Measurements from ENCODE around the gene TMEM212. TPM values are rescaled to one million over a fixed set of nuclear protein-coding genes. Genes with fewer than 3 reads are reported as not detected.

Gene TMEM212
- total and polyA plus RNA-seq, 2 experiments from 2014 or later, result not detected

GRCh38 chr3:171828902-171829770 lies 14.0 kb upstream of the TMEM212 start:
- Histone ChIP-seq H3K9me2 (ENCODE audit: insufficient read depth) (no peaks in the 10 kb centered on the region), H3K9me3 (ENCODE audit: low read depth) (no peaks in the 10 kb centered on the region), H3K4me1 (ENCODE audit: insufficient read depth) (peaks cover 42% of the 10 kb centered on the region), H3K4me2 (ENCODE audit: unreplicated experiment) (no peak overlapping the region), H3K27me3 (replicated peaks; ENCODE audit: insufficient read depth) (no peaks in the 10 kb centered on the region), H3K4me3 (no peak overlapping the region), H2AFZ (no peak overlapping the region), H3K79me2 (ENCODE audit: insufficient read depth) (no peaks in the 10 kb centered on the region), H4K20me1 (ENCODE audit: insufficient read depth) (no peaks in the 10 kb centered on the region), H3K36me3 (ENCODE audit: low read depth) (no peaks in the 10 kb centered on the region), H3K27ac (no peak overlapping the region), H3F3A (ENCODE audit: insufficient read depth) (peaks cover 26% of the 10 kb centered on the region), H3K9ac (no peak overlapping the region)
- in situ Hi-C loops (cut with MboI), result no loop called here
- WGBS, 2 experiments (ENCODE audit: low coverage in 1 of 2, low lambda C conversion rate in 2 of 2, missing lambda C conversion rate in 2 of 2), result 86 to 90% methylated on average over 5 of the region's 5 CpGs
- no peak for DNase-seq
- TF ChIP-seq EZH2phosphoT487 (IDR thresholded peaks at IDR 0.05; ENCODE audit: insufficient read depth, low read depth), result no peak
- TF ChIP-seq EZH2 (IDR thresholded peaks at IDR 0.05; ENCODE audit: insufficient read depth, poor library complexity, severe bottlenecking), result no peak

DNA sequence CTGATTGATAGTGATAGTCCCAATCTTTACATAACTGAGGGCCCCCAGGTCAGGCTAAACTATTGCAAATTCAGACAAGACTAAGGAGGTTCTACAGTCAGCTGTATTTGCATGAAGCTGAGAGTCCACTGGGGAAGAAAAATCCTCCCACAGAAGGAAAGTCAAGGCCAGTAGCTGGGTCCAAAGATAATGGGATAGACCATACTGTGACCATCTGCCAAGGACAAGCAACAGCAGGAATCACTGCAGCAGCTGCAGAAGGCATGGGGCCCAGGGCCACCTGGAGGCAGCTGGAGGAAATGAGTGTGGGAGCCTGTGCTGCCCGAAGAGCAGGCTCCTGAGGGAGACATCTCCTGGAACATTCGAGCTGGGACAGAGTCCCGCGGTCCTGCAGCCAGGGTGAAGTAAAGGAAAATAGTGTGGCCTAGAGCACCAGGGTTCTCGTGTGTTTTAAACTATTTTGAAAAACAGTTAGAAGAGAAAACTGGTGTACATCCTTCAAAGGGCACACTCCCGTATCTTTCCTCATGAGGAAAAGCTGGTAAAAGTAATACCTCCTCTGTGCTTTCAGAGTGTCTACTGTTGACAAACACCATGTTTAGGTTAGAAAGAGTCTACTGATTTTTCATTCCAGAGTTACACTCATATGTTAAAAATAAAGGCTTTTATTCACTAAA lies 13.2 kb upstream of the TMEM212 start:
- H3K9me3 ChIP-seq (ENCODE audit: low read depth), result no peaks in the 10 kb centered on the region
- peak overlapping the region; percentile 72 for H2AFZ ChIP-seq
- H3K9ac ChIP-seq, result no peak overlapping the region
- H3K4me2 ChIP-seq (ENCODE audit: unreplicated experiment), result no peak overlapping the region
- no peak for TF ChIP-seq EZH2phosphoT487 (IDR thresholded peaks at IDR 0.05; ENCODE audit: insufficient read depth, low read depth)
- no peak for TF ChIP-seq EZH2 (IDR thresholded peaks at IDR 0.05; ENCODE audit: insufficient read depth, poor library complexity, severe bottlenecking)
- no peaks in the 10 kb centered on the region for H3K79me2 ChIP-seq (ENCODE audit: insufficient read depth)
- H4K20me1 ChIP-seq (ENCODE audit: insufficient read depth), result no peaks in the 10 kb centered on the region
- H3K9me2 ChIP-seq (ENCODE audit: insufficient read depth), result no peaks in the 10 kb centered on the region
- H3K36me3 ChIP-seq (ENCODE audit: low read depth), result no peaks in the 10 kb centered on the region
- H3K4me1 ChIP-seq (ENCODE audit: insufficient read depth), result peaks cover 45% of the 10 kb centered on the region
- in situ Hi-C loops (cut with MboI), result no loop called here
- no peak overlapping the region for H3K27ac ChIP-seq
- H3F3A ChIP-seq (ENCODE audit: insufficient read depth), result peaks cover 23% of the 10 kb centered on the region
- peak; percentile 88 for DNase-seq
- no peak overlapping the region for H3K4me3 ChIP-seq
- no peaks in the 10 kb centered on the region for H3K27me3 ChIP-seq (replicated peaks; ENCODE audit: insufficient read depth)
- 12 to 16% methylated on average over 6 of the region's 6 CpGs for WGBS, 2 experiments (ENCODE audit: low coverage in 1 of 2, low lambda C conversion rate in 2 of 2, missing lambda C conversion rate in 2 of 2)

GRCh38 chr3:171830518-171830875 lies 12.7 kb upstream of the TMEM212 start:
- Histone ChIP-seq H4K20me1 (ENCODE audit: insufficient read depth) (no peaks in the 10 kb centered on the region), H3K36me3 (ENCODE audit: low read depth) (no peaks in the 10 kb centered on the region), H3K9ac (no peak overlapping the region), H3K9me2 (ENCODE audit: insufficient read depth) (no peaks in the 10 kb centered on the region), H3K4me2 (ENCODE audit: unreplicated experiment) (no peak overlapping the region), H3K27me3 (replicated peaks; ENCODE audit: insufficient read depth) (no peaks in the 10 kb centered on the region), H3K27ac (no peak overlapping the region), H2AFZ (no peak overlapping the region; the same call in 1 of the 2 replicates), H3K9me3 (ENCODE audit: low read depth) (no peaks in the 10 kb centered on the region), H3K79me2 (ENCODE audit: insufficient read depth) (no peaks in the 10 kb centered on the region), H3F3A (ENCODE audit: insufficient read depth) (peaks cover 19% of the 10 kb centered on the region), H3K4me1 (ENCODE audit: insufficient read depth) (peaks cover 40% of the 10 kb centered on the region), H3K4me3 (no peak overlapping the region)
- no peak for DNase-seq
- no peak for TF ChIP-seq EZH2 (IDR thresholded peaks at IDR 0.05; ENCODE audit: insufficient read depth, poor library complexity, severe bottlenecking)
- no peak for TF ChIP-seq EZH2phosphoT487 (IDR thresholded peaks at IDR 0.05; ENCODE audit: insufficient read depth, low read depth)
- in situ Hi-C loops (cut with MboI), result no loop called here

- in situ Hi-C loops (cut with MboI), result no loop called here
- Histone ChIP-seq H3K4me3 (no peak overlapping the region), H3F3A (ENCODE audit: insufficient read depth) (peaks cover 12% of the 10 kb centered on the region; the same call in 1 of the 2 replicates), H3K36me3 (ENCODE audit: low read depth) (no peaks in the 10 kb centered on the region), H3K27me3 (replicated peaks; ENCODE audit: insufficient read depth) (no peaks in the 10 kb centered on the region), H2AFZ (peak overlapping the region; percentile 0; the same call in 1 of the 2 replicates), H4K20me1 (ENCODE audit: insufficient read depth) (no peaks in the 10 kb centered on the region), H3K9me2 (ENCODE audit: insufficient read depth) (no peaks in the 10 kb centered on the region), H3K4me1 (ENCODE audit: insufficient read depth) (peaks cover 35% of the 10 kb centered on the region), H3K9me3 (ENCODE audit: low read depth) (no peaks in the 10 kb centered on the region), H3K4me2 (ENCODE audit: unreplicated experiment) (peak overlapping the region; percentile 11), H3K27ac (peak overlapping the region; percentile 31), H3K79me2 (ENCODE audit: insufficient read depth) (no peaks in the 10 kb centered on the region), H3K9ac (no peak overlapping the region)
- no peak for TF ChIP-seq EZH2phosphoT487 (IDR thresholded peaks at IDR 0.05; ENCODE audit: insufficient read depth, low read depth)
- no peak for TF ChIP-seq EZH2 (IDR thresholded peaks at IDR 0.05; ENCODE audit: insufficient read depth, poor library complexity, severe bottlenecking)
- WGBS, 2 experiments (ENCODE audit: low coverage in 1 of 2, low lambda C conversion rate in 2 of 2, missing lambda C conversion rate in 2 of 2), result 36 to 51% methylated on average over 3 of the region's 3 CpGs
- DNase-seq, result peak; percentile 77
Measured at GRCh38 chr3:171831936-171832335, 11.2 kb upstream of the TMEM212 start.

Measured in GM23248 (cell line).